DMS53 (cell line): ENCODE results near the gene STRIP1.
"Not testable (repeated sequence)": the region's sequence is repeated elsewhere in the genome, so short reads cannot be mapped to it uniquely, and the experiment has no call there.

Experiments used
- DNase-seq: peaks from one replicate; lab custom pipeline; 2025; lab: John Stamatoyannopoulos, UW

Gene STRIP1

DNA sequence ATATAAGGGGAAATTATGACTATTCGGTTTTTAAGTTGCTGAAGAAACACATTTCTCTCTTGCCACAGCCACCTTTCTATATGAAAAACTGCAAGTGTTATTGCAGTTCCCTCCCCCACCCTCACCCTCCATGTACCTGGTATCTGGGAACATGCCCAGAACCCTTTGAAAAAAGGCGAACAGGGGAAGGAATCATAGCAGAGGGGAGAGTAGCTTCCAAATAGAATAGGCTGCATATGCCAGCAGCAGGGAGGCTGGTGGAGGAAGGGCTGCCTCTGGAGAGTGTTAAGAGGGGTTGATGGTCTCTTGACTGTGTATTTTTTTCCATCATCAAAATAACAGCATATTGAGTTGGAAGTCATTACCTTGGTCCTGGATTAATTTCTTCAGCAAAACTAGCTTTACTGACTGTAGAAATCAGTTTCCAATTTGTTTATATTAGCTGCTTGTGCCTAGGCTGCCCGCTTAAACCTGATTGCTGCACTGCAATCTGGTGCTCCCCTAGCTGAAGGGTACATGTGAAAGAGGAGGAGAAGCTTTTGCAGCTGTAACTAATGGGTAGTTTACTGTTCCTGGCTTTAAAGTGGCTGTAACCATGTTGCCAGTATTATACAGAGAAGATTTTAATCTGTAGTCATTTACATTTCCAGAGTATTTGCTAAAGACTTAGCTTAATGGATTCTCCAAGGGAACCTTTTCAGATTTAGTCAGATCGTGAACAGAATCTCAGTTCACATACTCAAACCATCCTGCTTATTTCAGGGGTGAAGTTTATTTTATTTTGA lies 27.2 kb upstream of the STRIP1 start:
- no peak for DNase-seq

DNA sequence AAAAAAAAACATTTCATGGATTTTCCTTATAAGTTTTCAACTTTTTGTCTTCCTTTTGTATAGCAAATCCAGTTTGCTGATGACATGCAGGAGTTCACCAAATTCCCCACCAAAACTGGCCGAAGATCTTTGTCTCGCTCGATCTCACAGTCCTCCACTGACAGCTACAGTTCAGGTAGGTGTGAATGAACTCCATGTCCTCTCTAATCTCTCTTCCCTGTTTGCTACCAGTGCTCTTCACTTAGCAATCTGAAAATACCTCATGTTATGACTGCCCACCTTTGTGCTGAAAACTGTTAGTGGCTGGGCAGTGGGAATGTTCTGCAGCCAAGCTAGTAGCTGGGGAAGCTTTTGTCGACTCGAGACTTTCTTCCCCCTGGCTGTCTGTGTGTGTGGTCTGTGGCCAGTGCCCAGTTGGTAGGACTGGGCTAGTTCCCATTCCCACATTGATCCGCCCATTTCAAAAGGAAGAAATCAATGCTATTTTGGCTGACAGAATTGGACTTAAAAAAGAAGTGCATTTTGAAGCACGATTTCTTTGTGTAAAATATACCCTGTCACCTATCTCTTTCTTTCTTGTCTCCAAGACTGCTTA lies 25.4 kb upstream of the STRIP1 start:
- no peak for DNase-seq

DNA sequence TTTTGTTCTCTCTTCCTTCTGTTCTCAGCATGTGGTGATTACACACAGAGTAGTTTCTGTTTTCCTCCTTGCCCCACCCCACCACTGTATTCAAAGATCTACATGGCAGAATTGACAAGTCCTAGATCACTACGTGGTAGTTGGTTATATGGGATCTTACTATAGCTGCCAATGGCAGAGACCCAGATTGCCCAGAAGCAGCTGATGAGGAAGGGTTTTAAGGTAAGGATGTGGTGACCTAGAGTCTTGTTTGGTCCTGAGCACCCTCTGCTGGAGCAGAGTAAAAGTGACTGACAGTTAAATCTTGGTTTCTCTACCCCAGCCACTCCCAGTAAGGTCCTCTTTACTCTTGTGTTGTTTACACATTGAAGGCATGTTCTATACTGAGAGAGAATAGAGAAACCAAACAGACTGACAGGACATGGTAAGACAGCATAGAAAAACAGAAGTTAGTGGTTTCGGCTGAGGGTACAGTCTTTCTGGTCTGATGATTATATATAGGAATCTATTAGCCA lies 22.8 kb upstream of the STRIP1 start:
- DNase-seq = peak; percentile 58

DNA sequence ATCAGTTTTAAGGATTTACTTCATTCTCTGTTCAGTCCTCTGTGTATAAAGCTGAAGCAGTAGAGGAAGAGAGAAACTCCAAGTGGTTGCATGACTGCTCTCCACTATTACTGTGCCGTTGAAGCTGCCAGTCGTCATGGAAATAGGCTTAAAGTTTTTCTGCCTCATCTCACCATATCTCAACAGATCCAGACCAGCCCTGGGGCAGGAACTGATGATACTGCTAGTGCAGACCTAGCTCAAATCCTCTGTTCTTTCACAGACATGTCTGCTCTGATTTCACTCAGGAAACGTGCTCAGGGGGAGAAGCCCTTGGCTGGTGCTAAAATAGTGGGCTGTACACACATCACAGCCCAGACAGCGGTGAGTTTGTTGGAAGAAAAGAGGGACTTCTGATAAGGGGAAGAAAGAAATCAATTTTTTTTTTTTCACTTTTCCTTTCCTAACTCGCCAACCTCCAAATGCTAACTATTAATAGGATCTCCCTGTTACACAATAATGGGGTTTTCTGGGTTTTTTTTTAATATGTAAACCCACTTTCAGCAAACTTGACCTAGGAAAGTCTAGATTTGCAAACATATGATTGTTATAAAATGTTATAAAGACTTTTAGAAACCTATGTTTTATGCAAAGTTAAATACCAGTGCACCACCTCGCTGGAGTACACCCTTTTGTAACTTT lies 22.2 kb upstream of the STRIP1 start:
- DNase-seq = no peak

DNA sequence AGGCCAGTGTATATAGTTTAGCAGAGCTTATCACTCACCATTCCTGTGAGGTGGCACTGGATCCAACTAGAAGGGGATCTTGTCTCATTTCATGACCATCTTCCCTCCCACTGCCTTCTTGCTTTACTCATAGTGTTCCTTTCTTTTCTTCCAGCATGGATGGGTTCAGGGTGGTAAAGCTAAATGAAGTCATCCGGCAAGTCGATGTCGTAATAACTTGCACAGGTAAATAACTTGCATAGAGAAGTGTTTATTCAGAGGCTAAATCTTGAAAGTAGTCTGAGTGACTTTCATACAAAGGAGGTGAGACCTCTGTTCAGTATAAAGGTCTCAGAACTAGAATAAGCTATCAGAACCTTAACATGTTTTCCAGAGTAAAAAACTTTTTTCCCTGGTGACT lies 16.6 kb upstream of the STRIP1 start:
- DNase-seq = no peak

DNA sequence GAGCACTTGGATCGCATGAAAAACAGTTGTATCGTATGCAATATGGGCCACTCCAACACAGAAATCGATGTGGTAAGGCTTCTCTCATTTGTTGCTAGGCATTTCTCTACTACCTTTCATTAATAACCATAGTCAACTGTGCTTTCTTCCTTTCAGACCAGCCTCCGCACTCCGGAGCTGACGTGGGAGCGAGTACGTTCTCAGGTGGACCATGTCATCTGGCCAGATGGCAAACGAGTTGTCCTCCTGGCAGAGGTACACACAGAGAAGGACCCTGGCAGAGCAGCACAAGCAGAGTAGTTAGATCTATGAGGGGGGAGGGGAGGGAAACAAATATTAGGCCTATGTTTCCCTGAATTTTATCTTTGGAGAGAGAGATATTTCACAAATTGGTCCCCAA lies 16.0 kb upstream of the STRIP1 start:
- no peak for DNase-seq

DNA sequence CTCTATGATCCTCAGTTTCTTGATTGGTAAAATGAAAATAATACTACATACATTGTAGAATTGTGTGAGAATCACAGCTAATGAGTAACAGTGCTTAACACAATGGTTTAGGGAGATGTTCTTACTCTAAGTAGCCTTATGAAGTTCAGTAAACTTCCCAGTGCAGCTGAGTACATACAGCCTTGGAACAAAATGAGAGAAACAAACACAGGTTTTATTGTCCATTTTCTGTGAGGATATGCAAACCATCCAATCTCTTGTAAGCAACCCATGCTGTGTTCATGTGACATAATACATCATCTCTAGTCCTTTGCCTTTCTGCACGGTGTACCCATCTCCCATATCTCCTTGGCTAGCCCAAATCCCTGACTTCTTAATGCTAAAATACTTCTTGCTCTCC lies 14.7 kb upstream of the STRIP1 start:
- DNase-seq = peak; percentile 32

DNA sequence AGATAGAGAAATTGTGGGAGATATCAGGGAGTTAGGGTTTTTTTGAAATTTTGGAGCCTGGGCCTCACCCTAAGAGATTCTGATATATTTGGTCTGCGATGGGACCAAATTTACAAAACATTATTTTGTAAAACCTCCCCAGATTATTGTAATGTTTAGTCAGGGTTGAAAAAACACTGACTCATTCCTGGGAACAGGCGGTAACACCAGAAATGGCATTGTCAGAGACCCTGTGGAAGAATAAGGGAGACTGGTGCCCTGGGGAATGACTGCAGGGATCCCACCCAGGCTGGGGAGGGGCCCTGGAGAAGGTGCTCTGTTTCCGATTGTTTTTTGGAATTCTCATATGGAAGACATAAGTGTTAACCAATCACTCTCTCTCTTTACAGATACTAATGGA lies 13.1 kb upstream of the STRIP1 start:
- no peak for DNase-seq

DNA sequence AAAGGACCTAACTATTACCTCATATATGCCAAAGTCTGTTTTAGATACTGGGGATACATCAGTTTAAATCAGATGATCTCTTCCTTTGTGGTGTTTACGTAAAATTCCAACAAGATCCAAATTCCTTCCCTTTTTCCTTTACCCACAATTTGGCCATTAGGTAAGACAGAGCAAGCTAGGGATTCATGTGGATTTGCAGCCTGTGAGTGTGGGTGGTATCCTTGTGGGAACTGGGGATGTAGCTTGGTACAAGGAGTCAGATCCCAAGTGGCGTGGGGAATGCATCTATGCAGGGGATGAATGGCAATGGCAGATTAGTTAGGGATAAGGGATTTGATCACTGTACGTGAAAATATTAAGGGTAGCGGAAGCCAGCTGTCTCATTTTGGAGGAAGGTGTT lies 9.8 kb upstream of the STRIP1 start:
- DNase-seq = no peak

DNA sequence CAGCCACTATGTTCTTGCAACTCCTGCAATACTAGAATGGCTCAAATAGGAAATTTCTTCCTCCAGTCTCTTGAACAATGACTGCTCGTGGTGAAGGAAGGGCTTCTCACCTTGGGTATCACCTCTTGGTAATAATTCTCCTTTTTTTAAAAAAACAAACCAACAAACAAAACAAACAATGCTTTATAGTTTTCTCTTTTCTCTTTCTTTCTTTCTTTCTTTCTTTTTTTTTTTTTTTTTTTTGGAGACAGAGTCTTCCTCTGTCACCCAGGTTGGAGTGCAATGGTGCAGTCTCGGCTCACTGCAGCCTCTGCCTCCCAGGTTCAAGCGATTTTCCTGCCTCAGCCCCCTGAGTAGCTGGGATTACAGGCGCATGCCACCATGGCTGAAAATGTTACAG lies 3.7 kb upstream of the STRIP1 start:
- DNase-seq = not testable (repeated sequence)

DNA sequence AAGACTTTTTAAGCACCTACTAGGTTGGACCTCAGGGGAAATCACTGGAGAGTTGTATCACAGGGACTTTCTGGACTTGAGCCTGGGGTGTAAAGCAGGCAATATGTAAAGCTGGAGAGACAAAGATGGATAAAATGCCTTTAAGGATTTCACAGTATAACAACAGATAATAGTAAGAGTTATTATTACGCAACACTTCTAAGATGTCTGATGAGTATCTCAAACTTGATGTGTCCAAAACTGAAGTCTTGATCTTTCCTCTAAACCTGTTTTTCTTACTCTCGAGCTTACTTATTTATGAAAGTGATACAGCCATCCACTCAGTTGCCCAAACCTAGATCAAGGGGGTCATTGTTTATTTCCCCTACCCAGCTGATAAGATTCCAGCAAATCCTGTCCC lies 2.1 kb upstream of the STRIP1 start:
- no peak for DNase-seq

DNA sequence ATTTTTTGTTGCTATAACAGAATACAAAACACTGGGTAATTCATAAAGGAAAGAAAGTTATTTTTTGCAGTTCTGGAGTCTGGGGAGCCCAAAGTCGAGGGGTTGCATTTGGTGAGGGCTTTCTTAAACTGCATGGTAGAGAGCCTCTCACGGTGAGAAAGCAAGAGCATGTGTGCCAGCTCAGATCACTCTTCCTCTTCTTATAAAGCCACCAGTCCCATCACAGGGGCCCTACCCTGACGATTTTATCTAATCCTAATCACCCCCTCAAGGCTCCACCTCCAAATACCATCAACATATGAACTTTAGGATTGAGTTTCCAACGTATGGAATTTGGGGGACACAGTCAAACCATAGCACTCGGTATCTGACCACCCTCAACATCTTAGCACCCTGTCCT lies 1.0 kb upstream of the STRIP1 start:
- DNase-seq = no peak

DNA sequence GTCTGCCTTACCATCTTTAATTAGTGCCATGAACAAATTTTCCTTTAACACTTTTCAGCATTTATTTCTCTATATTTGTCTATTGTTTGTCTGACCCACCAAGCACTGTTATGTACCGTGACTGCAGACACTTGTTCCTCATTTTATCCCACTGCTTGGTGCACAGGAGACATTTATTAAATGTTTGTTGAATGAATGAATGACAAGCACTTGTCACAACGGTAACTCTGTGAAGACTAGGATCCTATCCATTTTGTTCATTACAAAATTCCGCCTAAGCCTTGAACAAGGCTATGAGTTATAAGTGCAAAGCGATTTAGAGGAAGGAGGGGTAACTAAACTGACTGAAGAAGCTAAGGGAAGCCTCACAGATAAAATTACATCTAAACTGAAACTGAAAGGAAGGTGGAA lies 379 bp upstream of the STRIP1 start:
- no peak for DNase-seq

DNA sequence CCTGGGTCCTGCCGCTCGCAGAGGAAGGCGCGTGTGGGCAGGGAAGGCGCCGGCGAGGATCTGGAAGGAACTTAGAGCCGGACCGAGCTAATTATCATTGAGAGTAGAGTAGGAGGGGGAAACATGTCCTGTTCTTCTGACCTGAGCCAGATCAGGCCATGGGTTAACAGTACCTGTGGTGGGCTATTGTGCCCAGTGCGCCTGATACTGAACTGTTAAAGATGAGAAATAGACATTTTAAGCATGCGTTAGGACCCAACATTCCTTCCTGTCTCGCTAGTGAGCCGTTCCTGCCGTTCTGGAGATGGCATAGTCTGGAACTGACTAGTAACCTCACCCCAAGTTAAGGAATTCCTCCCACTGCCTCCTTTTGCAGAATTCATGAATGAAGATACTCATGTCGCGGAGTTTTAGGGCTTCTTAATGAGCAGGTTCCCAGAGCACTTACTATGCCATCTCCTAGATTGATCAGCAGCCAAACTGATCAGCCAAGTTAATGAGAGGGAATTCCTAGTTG lies 870 bp downstream of the STRIP1 start:
- DNase-seq = no peak

DNA sequence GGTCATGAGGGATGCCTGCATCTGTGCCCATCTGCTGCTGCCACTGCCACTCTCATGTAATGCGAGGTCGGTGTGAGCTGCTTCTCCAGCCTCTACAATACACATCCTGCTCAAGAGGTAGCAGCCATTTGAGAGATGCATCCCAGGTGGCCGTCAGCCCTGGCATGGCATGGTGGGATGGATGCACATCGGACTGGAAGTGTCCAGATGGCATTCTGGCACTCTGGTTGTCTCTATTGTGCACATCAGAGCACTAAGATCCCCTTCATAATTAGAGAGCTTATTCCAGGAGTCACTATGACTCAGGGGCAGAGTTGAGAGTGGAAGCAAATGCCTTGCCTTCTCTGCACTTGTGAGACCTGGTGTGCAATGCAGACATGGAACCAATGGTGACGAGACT lies 3.8 kb downstream of the STRIP1 start:
- DNase-seq = no peak

DNA sequence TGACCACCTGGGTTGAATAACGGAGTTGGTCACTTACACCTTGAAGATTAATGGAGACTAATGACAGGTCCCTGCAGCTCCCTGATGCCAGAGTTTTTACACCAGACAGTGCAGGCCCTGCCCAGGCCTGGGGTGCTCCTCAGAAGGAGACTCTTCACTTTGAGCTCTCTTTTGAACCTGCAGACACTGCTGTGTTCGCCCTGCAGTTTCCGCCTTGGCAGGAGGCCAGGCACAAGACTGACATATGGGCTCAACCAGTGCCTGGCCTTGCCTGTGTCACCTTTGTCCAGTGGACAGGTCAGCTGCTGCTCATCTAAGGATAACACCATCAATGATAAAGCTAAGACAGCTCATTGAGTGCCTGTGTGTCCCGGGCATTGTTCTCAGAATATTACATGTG lies 5.2 kb downstream of the STRIP1 start:
- peak; percentile 13 for DNase-seq

DNA sequence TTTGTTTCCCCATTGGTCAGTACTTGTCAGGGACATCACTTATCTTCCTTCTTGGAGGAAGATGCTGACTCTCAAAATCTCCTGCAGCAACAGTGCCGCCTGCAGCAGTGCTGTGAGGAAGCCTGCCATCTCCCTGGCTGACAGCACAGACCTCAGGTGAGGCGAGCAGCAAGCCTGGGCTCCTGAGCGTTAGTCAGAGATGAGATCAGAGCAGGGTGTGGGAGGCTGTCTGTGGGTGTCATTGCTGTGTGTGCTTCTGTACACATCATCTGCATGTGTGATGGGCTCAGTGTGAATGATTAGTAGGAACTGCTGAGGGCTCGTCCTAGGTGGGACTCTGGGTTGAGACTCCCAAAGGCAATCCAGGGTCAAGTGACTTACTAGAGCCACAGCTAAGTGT lies 6.1 kb downstream of the STRIP1 start:
- no peak for DNase-seq

DNA sequence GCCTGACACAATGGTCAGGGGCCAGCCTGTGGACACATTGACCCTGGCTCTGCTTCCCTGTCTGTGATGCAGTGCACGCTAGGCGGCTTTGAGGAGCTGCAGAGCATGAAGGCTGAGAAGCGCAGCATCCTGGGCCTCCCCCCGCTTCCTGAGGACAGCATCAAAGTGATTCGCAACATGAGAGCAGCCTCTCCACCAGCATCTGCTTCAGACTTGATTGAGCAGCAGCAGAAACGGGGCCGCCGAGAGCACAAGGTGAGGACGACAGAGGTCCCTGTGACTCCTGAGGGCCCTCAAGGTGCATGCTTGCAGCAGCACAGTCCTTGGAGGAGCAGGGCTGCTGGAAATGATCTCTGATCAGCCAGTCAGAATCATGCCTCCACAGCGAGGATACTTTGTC lies 8.6 kb downstream of the STRIP1 start:
- DNase-seq = no peak

DNA sequence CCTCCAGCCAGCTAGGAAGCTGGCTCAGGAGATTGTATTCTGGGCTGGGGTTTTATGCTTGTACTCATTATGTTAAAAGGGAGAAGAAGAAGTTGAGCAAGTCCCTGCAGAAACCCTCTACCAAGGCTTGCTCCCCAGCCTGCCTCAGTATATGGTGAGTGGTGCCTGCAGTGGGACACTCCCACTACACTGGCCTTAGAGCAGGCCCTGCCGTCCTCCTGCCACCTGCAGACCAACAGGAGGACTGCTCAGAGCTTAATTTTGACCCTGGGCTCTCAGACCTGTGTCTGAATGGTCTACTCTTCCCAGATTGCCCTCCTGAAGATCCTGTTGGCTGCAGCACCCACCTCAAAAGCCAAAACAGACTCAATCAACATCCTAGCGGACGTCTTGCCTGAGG lies 13.0 kb downstream of the STRIP1 start:
- DNase-seq = peak; percentile 34

DNA sequence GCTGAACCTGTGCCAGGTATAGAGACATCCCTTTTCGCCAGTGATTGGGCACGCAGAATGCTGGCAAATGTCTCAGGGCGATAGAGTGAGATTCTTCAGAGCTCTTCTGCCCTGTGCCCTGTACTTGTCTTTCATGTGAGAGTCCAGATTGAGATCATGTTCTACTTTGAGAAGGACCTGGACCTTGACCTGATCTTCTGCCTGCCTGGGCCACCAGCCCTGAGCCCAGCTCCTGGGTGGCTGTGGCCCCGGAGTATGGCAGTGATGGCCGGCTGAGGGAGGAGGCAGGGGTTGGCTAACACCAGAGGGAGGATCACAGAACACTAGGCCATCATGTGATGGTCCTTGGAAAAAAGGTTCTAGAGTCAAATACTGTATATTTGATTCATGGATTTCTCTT lies 13.8 kb downstream of the STRIP1 start:
- DNase-seq = no peak

DNA sequence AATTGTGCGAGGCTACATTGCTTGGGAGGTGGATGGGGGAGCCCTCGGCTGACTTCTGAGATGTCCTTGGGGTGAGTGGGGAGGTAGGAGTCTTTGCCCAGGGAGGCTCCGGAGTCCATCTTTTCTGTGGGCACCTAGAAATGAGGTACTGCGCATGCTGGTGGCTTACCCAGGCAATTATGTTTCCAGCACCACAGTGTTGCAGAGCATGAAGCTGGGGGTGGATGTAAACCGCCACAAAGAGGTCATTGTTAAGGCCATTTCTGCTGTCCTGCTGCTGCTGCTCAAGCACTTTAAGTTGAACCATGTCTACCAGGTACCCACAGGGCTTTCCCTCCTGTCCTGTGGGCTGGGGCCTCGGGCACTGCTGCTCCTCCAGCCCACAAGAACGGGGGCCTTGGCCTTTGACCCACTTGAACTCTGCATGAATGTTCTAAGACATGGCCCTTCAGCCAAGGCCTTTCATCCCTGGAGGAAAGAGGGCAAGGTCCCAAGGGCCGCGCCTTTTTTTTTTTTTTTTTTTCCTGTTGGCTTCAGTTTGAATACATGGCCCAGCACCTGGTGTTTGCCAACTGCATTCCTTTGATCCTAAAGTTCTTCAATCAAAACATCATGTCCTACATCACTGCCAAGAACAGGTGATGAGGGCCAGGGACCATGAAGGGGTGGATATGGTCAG lies 14.6 kb downstream of the STRIP1 start:
- peak; percentile 75 for DNase-seq

DNA sequence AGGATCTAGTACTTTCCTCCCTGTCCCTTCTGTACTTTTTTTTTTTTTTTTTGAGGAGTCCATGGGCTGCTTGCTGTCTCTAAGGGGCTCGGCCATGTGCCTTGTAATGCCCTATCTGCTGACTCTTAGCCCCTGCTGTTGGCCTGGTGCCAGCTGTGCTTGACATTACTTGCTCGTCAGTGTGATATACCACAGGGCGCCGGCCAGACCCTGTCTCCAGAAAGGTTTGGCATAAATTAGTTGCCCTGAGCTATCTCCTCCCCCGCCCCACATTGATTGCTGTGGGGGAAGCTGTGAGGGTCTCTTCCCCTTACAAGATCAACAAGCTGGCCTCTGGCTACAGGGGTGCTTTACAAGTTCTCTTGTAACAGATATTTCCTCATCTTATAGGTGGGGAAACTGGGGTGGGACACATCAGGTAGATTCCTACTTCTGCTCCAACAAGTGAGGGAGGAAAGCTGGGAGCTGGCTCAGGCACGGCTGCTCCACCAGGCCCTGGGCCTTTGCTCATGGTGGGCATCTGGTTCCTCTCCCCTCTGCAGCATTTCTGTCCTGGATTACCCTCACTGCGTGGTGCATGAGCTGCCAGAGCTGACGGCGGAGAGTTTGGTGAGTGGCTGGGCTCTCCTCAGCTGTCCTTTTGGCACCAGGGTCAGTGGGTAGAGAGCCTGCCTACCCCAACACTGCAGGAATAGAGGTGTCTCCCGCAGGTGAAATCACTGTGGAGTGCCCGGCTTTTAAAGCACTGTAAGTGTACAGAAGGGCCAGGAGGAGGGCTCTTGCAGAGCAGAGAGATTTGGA lies 15.6 kb downstream of the STRIP1 start:
- DNase-seq = peak; percentile 41
